NT2/D1 (cell line): ENCODE measurements around the gene CXCL17.

Source experiments
- YY1 ChIP-seq: IDR thresholded peaks from 2 replicates; pipeline ENCODE4 v1.6.1; 2011; ENCODE audit not compliant: insufficient read length, insufficient read depth
- ZNF274 ChIP-seq: IDR thresholded peaks from 2 replicates; pipeline ENCODE4 v1.6.1; 2011; ENCODE audit warnings: mild to moderate bottlenecking, low read depth, low read length

DNA sequence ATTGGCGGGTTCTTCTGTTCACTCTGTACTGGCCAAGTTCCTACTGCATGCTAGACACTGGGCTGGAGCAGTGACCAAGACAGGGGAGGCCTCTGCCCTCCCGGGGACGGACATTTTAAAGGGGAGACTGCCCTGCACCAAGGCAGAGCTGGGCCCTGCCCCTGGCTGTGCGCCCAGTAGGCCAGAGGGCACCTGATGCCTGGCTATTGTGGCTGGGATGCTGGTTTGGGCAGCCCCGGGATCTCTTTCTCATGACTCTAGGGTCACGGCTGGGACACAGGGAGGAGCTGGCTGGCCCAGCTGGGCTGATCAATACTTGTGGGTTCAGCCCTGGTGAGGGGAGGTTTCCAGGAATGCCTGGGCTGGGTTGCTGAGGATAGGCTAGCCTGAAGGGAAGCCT, 33.3 kb downstream of the CXCL17 start:
- TF ChIP-seq ZNF274 (no peak), YY1 (no peak)
